Measurements from ENCODE around the gene CASD1.

The CASD1 gene

GRCh38 chr7:94525923-94526322, 16.3 kb downstream of the CASD1 start:
- Histone ChIP-seq H3K4me1 (ENCODE audit: control insufficient read depth in 1 of 2, insufficient read depth in 2 of 2, low read length in 2 of 2) (no peaks in the 10 kb centered on the region), H2BK120ac (ENCODE audit: insufficient read depth, low read length, poor library complexity) (no peak overlapping the region), H3K36me3 (ENCODE audit: control insufficient read depth in 1 of 2, insufficient read depth in 2 of 2, low read length in 2 of 2) (no peaks in the 10 kb centered on the region), H4K8ac (ENCODE audit: low read depth, low read length) (no peak overlapping the region), H3K23ac (ENCODE audit: low read length) (no peak overlapping the region), H3K4me3 (ENCODE audit: low read depth, low read length) (no peak overlapping the region), H2AK5ac (ENCODE audit: low read length) (no peak overlapping the region), H2AFZ (ENCODE audit: insufficient read depth, low read length, poor library complexity) (no peak overlapping the region), H3K79me2 (ENCODE audit: control insufficient read depth, insufficient read depth, low read length, poor library complexity) (no peaks in the 10 kb centered on the region), H3K4me2 (ENCODE audit: low read length) (no peak overlapping the region), H3K79me1 (ENCODE audit: low read length) (no peaks in the 10 kb centered on the region), H3K4ac (ENCODE audit: low read depth, low read length) (no peak overlapping the region), H4K91ac (ENCODE audit: low read depth, low read length) (no peak overlapping the region), H3K18ac (ENCODE audit: low read length) (no peak overlapping the region), H3K14ac (ENCODE audit: low read length) (no peak overlapping the region), H3K9ac (ENCODE audit: low read length) (no peak overlapping the region), H3K9me3 (ENCODE audit: insufficient read depth, low read depth, low read length) (no peaks in the 10 kb centered on the region), H4K12ac (ENCODE audit: low read depth, low read length) (no peak overlapping the region), H3K27ac (ENCODE audit: low read depth, low read length) (no peak overlapping the region), H2BK12ac (ENCODE audit: low read length) (no peak overlapping the region), H2BK5ac (ENCODE audit: low read depth, low read length, poor library complexity) (no peak overlapping the region), H3K27me3 (ENCODE audit: insufficient read depth, low read length) (no peaks in the 10 kb centered on the region)
- no peak for DNase-seq
- no CpG with 5 or more reads among the region's 3 CpGs for WGBS (ENCODE audit: extremely low coverage, insufficient coverage, insufficient read length)

- peaks cover 1 to 3% of the 10 kb centered on the region in 2 experiments for H3K36me3 ChIP-seq (ENCODE audit: control insufficient read depth in 1 of 2, insufficient read depth in 2 of 2, low read length in 2 of 2)
- no peak overlapping the region for H3K23ac ChIP-seq (ENCODE audit: low read length)
- H3K14ac ChIP-seq (ENCODE audit: low read length) = no peak overlapping the region
- peak in 1 of 2 donors; percentile 68 for DNase-seq
- H3K79me1 ChIP-seq (ENCODE audit: low read length) = no peaks in the 10 kb centered on the region
- H3K4ac ChIP-seq (ENCODE audit: low read depth, low read length) = no peak overlapping the region
- no peaks in the 10 kb centered on the region for H3K27me3 ChIP-seq (ENCODE audit: insufficient read depth, low read length)
- H2BK5ac ChIP-seq (ENCODE audit: low read depth, low read length, poor library complexity) = no peak overlapping the region
- H2AK5ac ChIP-seq (ENCODE audit: low read length) = no peak overlapping the region
- H2AFZ ChIP-seq (ENCODE audit: insufficient read depth, low read length, poor library complexity) = no peak overlapping the region
- H3K79me2 ChIP-seq (ENCODE audit: control insufficient read depth, insufficient read depth, low read length, poor library complexity) = no peaks in the 10 kb centered on the region
- H3K9me3 ChIP-seq (ENCODE audit: insufficient read depth, low read depth, low read length) = no peaks in the 10 kb centered on the region
- H2BK12ac ChIP-seq (ENCODE audit: low read length) = no peak overlapping the region
- H4K91ac ChIP-seq (ENCODE audit: low read depth, low read length) = no peak overlapping the region
- no peak overlapping the region for H3K4me2 ChIP-seq (ENCODE audit: low read length)
- H3K4me1 ChIP-seq (ENCODE audit: control insufficient read depth in 1 of 2, insufficient read depth in 2 of 2, low read length in 2 of 2) = no peaks in the 10 kb centered on the region
- H2BK120ac ChIP-seq (ENCODE audit: insufficient read depth, low read length, poor library complexity) = no peak overlapping the region
- H4K8ac ChIP-seq (ENCODE audit: low read depth, low read length) = no peak overlapping the region
- no peak overlapping the region for H4K12ac ChIP-seq (ENCODE audit: low read depth, low read length)
- WGBS (ENCODE audit: extremely low coverage, insufficient coverage, insufficient read length) = no CpG with 5 or more reads among the region's 1 CpG
- H3K9ac ChIP-seq (ENCODE audit: low read length) = no peak overlapping the region
- H3K4me3 ChIP-seq (ENCODE audit: low read depth, low read length) = no peak overlapping the region
- H3K18ac ChIP-seq (ENCODE audit: low read length) = no peak overlapping the region
- H3K27ac ChIP-seq (ENCODE audit: low read depth, low read length) = no peak overlapping the region
These were observed 19.9 kb downstream of the CASD1 start for GRCh38 chr7:94529516-94529915.

- no CpG with 5 or more reads among the region's 3 CpGs for WGBS (ENCODE audit: extremely low coverage, insufficient coverage, insufficient read length)
- no peak overlapping the region for H3K4ac ChIP-seq (ENCODE audit: low read depth, low read length)
- H3K4me2 ChIP-seq (ENCODE audit: low read length) = no peak overlapping the region
These were observed 20.5 kb downstream of the CASD1 start for GRCh38 chr7:94530109-94530508.

GRCh38 chr7:94532676-94533075, 23.1 kb downstream of the CASD1 start:
- WGBS (ENCODE audit: extremely low coverage, insufficient coverage, insufficient read length) = no CpG with 5 or more reads among the region's 2 CpGs
- H3K79me2 ChIP-seq (ENCODE audit: control insufficient read depth, insufficient read depth, low read length, poor library complexity) = no peaks in the 10 kb centered on the region
- no peaks in the 10 kb centered on the region for H3K79me1 ChIP-seq (ENCODE audit: low read length)
- no peak overlapping the region for H2BK120ac ChIP-seq (ENCODE audit: insufficient read depth, low read length, poor library complexity)
- H3K9me3 ChIP-seq (ENCODE audit: insufficient read depth, low read depth, low read length) = no peaks in the 10 kb centered on the region
- no peak overlapping the region for H3K4ac ChIP-seq (ENCODE audit: low read depth, low read length)
- peaks cover 1 to 3% of the 10 kb centered on the region in 2 experiments for H3K36me3 ChIP-seq (ENCODE audit: control insufficient read depth in 1 of 2, insufficient read depth in 2 of 2, low read length in 2 of 2)
- no peak overlapping the region for H3K14ac ChIP-seq (ENCODE audit: low read length)
- H4K8ac ChIP-seq (ENCODE audit: low read depth, low read length) = no peak overlapping the region
- H3K4me3 ChIP-seq (ENCODE audit: low read depth, low read length) = no peak overlapping the region
- no peak for DNase-seq
- H3K27ac ChIP-seq (ENCODE audit: low read depth, low read length) = no peak overlapping the region
- no peak overlapping the region for H2AK5ac ChIP-seq (ENCODE audit: low read length)
- no peak overlapping the region for H3K18ac ChIP-seq (ENCODE audit: low read length)
- H4K91ac ChIP-seq (ENCODE audit: low read depth, low read length) = no peak overlapping the region
- no peak overlapping the region for H3K4me2 ChIP-seq (ENCODE audit: low read length)
- no peak overlapping the region for H2BK12ac ChIP-seq (ENCODE audit: low read length)
- no peak overlapping the region for H2BK5ac ChIP-seq (ENCODE audit: low read depth, low read length, poor library complexity)
- H3K9ac ChIP-seq (ENCODE audit: low read length) = no peak overlapping the region
- H3K4me1 ChIP-seq (ENCODE audit: control insufficient read depth in 1 of 2, insufficient read depth in 2 of 2, low read length in 2 of 2) = no peaks in the 10 kb centered on the region
- no peak overlapping the region for H2AFZ ChIP-seq (ENCODE audit: insufficient read depth, low read length, poor library complexity)
- H4K12ac ChIP-seq (ENCODE audit: low read depth, low read length) = no peak overlapping the region
- no peak overlapping the region for H3K23ac ChIP-seq (ENCODE audit: low read length)
- H3K27me3 ChIP-seq (ENCODE audit: insufficient read depth, low read length) = no peaks in the 10 kb centered on the region

More at GRCh38 chr7:94530109-94530508, 20.5 kb downstream of the CASD1 start:
- Histone ChIP-seq H3K27ac (ENCODE audit: low read depth, low read length) (no peak overlapping the region), H4K91ac (ENCODE audit: low read depth, low read length) (no peak overlapping the region), H3K4me3 (ENCODE audit: low read depth, low read length) (no peak overlapping the region), H2BK12ac (ENCODE audit: low read length) (no peak overlapping the region), H3K79me1 (ENCODE audit: low read length) (no peaks in the 10 kb centered on the region), H4K8ac (ENCODE audit: low read depth, low read length) (no peak overlapping the region), H3K79me2 (ENCODE audit: control insufficient read depth, insufficient read depth, low read length, poor library complexity) (no peaks in the 10 kb centered on the region), H2AK5ac (ENCODE audit: low read length) (no peak overlapping the region), H3K4me1 (ENCODE audit: control insufficient read depth in 1 of 2, insufficient read depth in 2 of 2, low read length in 2 of 2) (no peaks in the 10 kb centered on the region), H2AFZ (ENCODE audit: insufficient read depth, low read length, poor library complexity) (no peak overlapping the region), H3K23ac (ENCODE audit: low read length) (no peak overlapping the region), H3K14ac (ENCODE audit: low read length) (no peak overlapping the region), H3K36me3 (ENCODE audit: control insufficient read depth in 1 of 2, insufficient read depth in 2 of 2, low read length in 2 of 2) (peaks cover 1 to 3% of the 10 kb centered on the region in 2 experiments), H3K9me3 (ENCODE audit: insufficient read depth, low read depth, low read length) (no peaks in the 10 kb centered on the region), H4K12ac (ENCODE audit: low read depth, low read length) (no peak overlapping the region), H3K9ac (ENCODE audit: low read length) (no peak overlapping the region), H2BK120ac (ENCODE audit: insufficient read depth, low read length, poor library complexity) (no peak overlapping the region), H3K27me3 (ENCODE audit: insufficient read depth, low read length) (no peaks in the 10 kb centered on the region), H3K18ac (ENCODE audit: low read length) (no peak overlapping the region), H2BK5ac (ENCODE audit: low read depth, low read length, poor library complexity) (no peak overlapping the region)
- DNase-seq = no peak

Measured in trophoblast cell (in vitro differentiated cells and primary cell).